Neural progenitor cell (in vitro differentiated cells): ENCODE measurements around the gene C21orf91. TPM values are rescaled to one million over a fixed set of nuclear protein-coding genes. Genes with fewer than 3 reads are reported as not detected.

Experiments
- DNase-seq: peaks from one replicate; pipeline ENCODE4 v3.0.0-alpha.2; 2016; ENCODE audit warnings: low spot score
- H2AFZ ChIP-seq: fragments of 200-600 bp; sonication (generic); replicated peaks from 2 replicates; pipeline ENCODE4 v1.6.1; 2016; ENCODE audit warnings: antibody characterized with exemption
- H3F3A ChIP-seq: fragments of 200-600 bp; sonication (generic); 2 replicates; pipeline ENCODE4 v1.6.1; 2016; ENCODE audit warnings: antibody characterized with exemption, low read depth
- H3K27ac ChIP-seq: fragments of 200-600 bp; sonication (generic); 2 replicates; pipeline ENCODE4 v1.5.1; 2016; ENCODE audit warnings: mild to moderate bottlenecking
- H3K27me3 ChIP-seq: fragments of 200-600 bp; sonication (generic); 2 replicates; pipeline ENCODE4 v1.6.1; 2016; ENCODE audit warnings: mild to moderate bottlenecking, moderate library complexity
- H3K36me3 ChIP-seq: fragments of 200-600 bp; sonication (generic); 2 replicates; pipeline ENCODE4 v1.5.1; 2016
- H3K4me1 ChIP-seq: fragments of 200-600 bp; sonication (generic); 2 replicates; pipeline ENCODE4 v1.6.1; 2016; ENCODE audit warnings: mixed run types
- H3K4me2 ChIP-seq: fragments of 200-600 bp; sonication (generic); 2 replicates; pipeline ENCODE4 v1.6.1; 2016
- H3K4me3 ChIP-seq: fragments of 200-600 bp; sonication (generic); 2 replicates; pipeline ENCODE4 v1.5.1; 2016
- H3K79me2 ChIP-seq: fragments of 200-600 bp; sonication (generic); 2 replicates; pipeline ENCODE4 v1.6.1; 2016; ENCODE audit warnings: low read depth
- H3K9ac ChIP-seq: fragments of 200-600 bp; sonication (generic); 2 replicates; pipeline ENCODE4 v1.6.1; 2016
- H3K9me3 ChIP-seq: fragments of 200-600 bp; sonication (generic); 2 replicates; pipeline ENCODE4 v1.5.1; 2016; ENCODE audit warnings: low read depth
- H4K20me1 ChIP-seq: fragments of 200-600 bp; sonication (generic); 2 replicates; pipeline ENCODE4 v1.6.1; 2016; ENCODE audit warnings: low read depth
- H3K27ac Mint-ChIP-seq: 3 replicates; pipeline ENCODE4 v1.8.0; 2021; ENCODE audit warnings: mixed read lengths
- H3K27me3 Mint-ChIP-seq: 2 replicates; pipeline ENCODE4 v1.8.0; 2022; ENCODE audit warnings: low read depth, mild to moderate bottlenecking, inconsistent platforms, moderate library complexity, mixed read lengths; ENCODE audit not compliant: insufficient read depth
- H3K36me3 Mint-ChIP-seq: 3 replicates; pipeline ENCODE4 v1.8.0; 2021; ENCODE audit warnings: mixed read lengths
- H3K4me1 Mint-ChIP-seq: 3 replicates; pipeline ENCODE4 v1.8.0; 2021; ENCODE audit warnings: mixed read lengths
- H3K4me3 Mint-ChIP-seq: 3 replicates; pipeline ENCODE4 v1.8.0; 2021; ENCODE audit warnings: mild to moderate bottlenecking, moderate library complexity, mixed read lengths
- H3K9me3 Mint-ChIP-seq: 3 replicates; pipeline ENCODE4 v1.8.0; 2020; ENCODE audit warnings: mixed read lengths
- CTCF ChIP-seq: fragments of 200-600 bp; sonication (generic); IDR thresholded peaks from 2 replicates; pipeline ENCODE4 v1.5.1; 2017; ENCODE audit warnings: antibody characterized with exemption, mild to moderate bottlenecking
- EZH2 ChIP-seq: fragments of 200-600 bp; sonication (generic); IDR thresholded peaks from 2 replicates; pipeline ENCODE4 v1.6.1; 2017; ENCODE audit warnings: antibody characterized with exemption, mild to moderate bottlenecking, moderate library complexity
- EZH2phosphoT487 ChIP-seq: fragments of 200-600 bp; sonication (generic); IDR thresholded peaks from 2 replicates; pipeline ENCODE4 v1.6.1; 2017; ENCODE audit warnings: antibody characterized with exemption
- total RNA-seq: library from RNA; depleted of rRNA; stranded (reverse); fragments of >200 nt; gene quantifications from 2 replicates; pipeline ENCODE4 v1.2.3, GENCODE V29; 2015; ENCODE audit warnings: low replicate concordance

C21orf91 gene
- total RNA-seq, 1 donor from 2014 or later, result 59.9 TPM

- no peak overlapping the region for H2AFZ ChIP-seq
- no peaks in the 10 kb centered on the region for H3K9me3 ChIP-seq
- no peak overlapping the region for H3K4me2 ChIP-seq
- Mint-ChIP-seq H3K4me1 (peaks cover 2% of the 10 kb centered on the region), H3K4me3 (no peak overlapping the region), H3K27me3 (peaks cover 3% of the 10 kb centered on the region), H3K36me3 (no peaks in the 10 kb centered on the region), H3K9me3 (peaks cover 2% of the 10 kb centered on the region), H3K27ac (no peak overlapping the region)
- no peaks in the 10 kb centered on the region for H3K36me3 ChIP-seq
- H3K27ac ChIP-seq, result no peak overlapping the region
- no peaks in the 10 kb centered on the region for H4K20me1 ChIP-seq
- H3K4me1 ChIP-seq, result no peaks in the 10 kb centered on the region
- H3F3A ChIP-seq, result no peaks in the 10 kb centered on the region
- no peaks in the 10 kb centered on the region for H3K79me2 ChIP-seq
- H3K27me3 ChIP-seq, result no peaks in the 10 kb centered on the region
- H3K4me3 ChIP-seq, result no peak overlapping the region
- H3K9ac ChIP-seq, result no peak overlapping the region
- no peak for DNase-seq
- TF ChIP-seq EZH2phosphoT487 (no peak), EZH2 (no peak), CTCF (no peak)
Measured at GRCh38 chr21:17758683-17759082, 60.5 kb downstream of the C21orf91 start.

- Histone ChIP-seq H3K27me3 (no peaks in the 10 kb centered on the region), H3K36me3 (no peaks in the 10 kb centered on the region), H4K20me1 (no peaks in the 10 kb centered on the region), H3K9ac (no peak overlapping the region), H3K4me3 (no peak overlapping the region), H2AFZ (no peak overlapping the region), H3K4me2 (no peak overlapping the region), H3K79me2 (no peaks in the 10 kb centered on the region), H3K4me1 (no peaks in the 10 kb centered on the region), H3K9me3 (no peaks in the 10 kb centered on the region), H3K27ac (no peak overlapping the region), H3F3A (no peaks in the 10 kb centered on the region)
- peaks cover 2% of the 10 kb centered on the region for H3K9me3 Mint-ChIP-seq
- no peak for DNase-seq
- TF ChIP-seq CTCF (no peak), EZH2 (no peak), EZH2phosphoT487 (no peak)
- H3K27ac Mint-ChIP-seq, result no peak overlapping the region
- H3K36me3 Mint-ChIP-seq, result no peaks in the 10 kb centered on the region
- H3K4me3 Mint-ChIP-seq, result no peak overlapping the region
- H3K4me1 Mint-ChIP-seq, result peaks cover 2% of the 10 kb centered on the region
- H3K27me3 Mint-ChIP-seq, result peaks cover 3% of the 10 kb centered on the region
Measured at GRCh38 chr21:17757671-17758070, 61.5 kb downstream of the C21orf91 start.

GRCh38 chr21:17753736-17754135, 65.4 kb downstream of the C21orf91 start:
- H3K9me3 Mint-ChIP-seq, result peaks cover 4% of the 10 kb centered on the region
- DNase-seq, result no peak
- H3K4me1 Mint-ChIP-seq, result peaks cover under 1% of the 10 kb centered on the region
- H3K79me2 ChIP-seq, result no peaks in the 10 kb centered on the region
- no peak overlapping the region for H3K4me2 ChIP-seq
- no peaks in the 10 kb centered on the region for H3K27me3 Mint-ChIP-seq
- no peak overlapping the region for H3K4me3 ChIP-seq
- TF ChIP-seq CTCF (no peak), EZH2phosphoT487 (no peak), EZH2 (no peak)
- H4K20me1 ChIP-seq, result no peaks in the 10 kb centered on the region
- H3K27ac Mint-ChIP-seq, result no peak overlapping the region
- H3K9me3 ChIP-seq, result no peaks in the 10 kb centered on the region
- no peaks in the 10 kb centered on the region for H3K4me1 ChIP-seq
- no peak overlapping the region for H3K9ac ChIP-seq
- H3K36me3 ChIP-seq, result no peaks in the 10 kb centered on the region
- H3K36me3 Mint-ChIP-seq, result no peaks in the 10 kb centered on the region
- no peak overlapping the region for H3K4me3 Mint-ChIP-seq
- H3K27me3 ChIP-seq, result no peaks in the 10 kb centered on the region
- no peaks in the 10 kb centered on the region for H3F3A ChIP-seq
- no peak overlapping the region for H2AFZ ChIP-seq
- no peak overlapping the region for H3K27ac ChIP-seq
